Measurements from ENCODE around the gene LMBR1L.
A peak's percentile ranks its signal among the peaks of the same experiment; 100 is the strongest.
"Not testable (repeated sequence)": the region's sequence is repeated elsewhere in the genome, so short reads cannot be mapped to it uniquely, and the experiment has no call there.

LMBR1L gene

GRCh38 chr12:49110464-49111155 lies at the start of gene LMBR1L:
Gene LMBR1L, minus strand, starts transcription at chr12:49110847. Its CDS starts 292 bp downstream, at chr12:49110555.
- peak; percentile 81 to 90 for DNase-seq (ENCODE audit: low read depth in 2 of 2)

GRCh38 chr12:49160399-49160798 lies 49.8 kb upstream of the LMBR1L start:
- no peak for DNase-seq (ENCODE audit: low read depth in 2 of 2)

- DNase-seq (ENCODE audit: low read depth in 2 of 2), result no peak
Measured at GRCh38 chr12:49154221-49154620, 43.6 kb upstream of the LMBR1L start.

- no peak for DNase-seq (ENCODE audit: low read depth in 2 of 2)
Measured at GRCh38 chr12:49147384-49147783, 36.7 kb upstream of the LMBR1L start.

- no peak for DNase-seq (ENCODE audit: low read depth in 2 of 2)
Measured at GRCh38 chr12:49146406-49146805, 35.8 kb upstream of the LMBR1L start.

- DNase-seq (ENCODE audit: low read depth in 2 of 2), result no peak
Measured at GRCh38 chr12:49144384-49144783, 33.7 kb upstream of the LMBR1L start.

- no peak for DNase-seq (ENCODE audit: low read depth in 2 of 2)
Measured at GRCh38 chr12:49138999-49139398, 28.4 kb upstream of the LMBR1L start.

GRCh38 chr12:49138587-49138986 lies 27.9 kb upstream of the LMBR1L start:
- DNase-seq (ENCODE audit: low read depth in 2 of 2), result no peak

GRCh38 chr12:49137476-49137875 lies 26.8 kb upstream of the LMBR1L start:
- no peak for DNase-seq (ENCODE audit: low read depth in 2 of 2)

- not testable (repeated sequence) for DNase-seq (ENCODE audit: low read depth in 2 of 2)
Measured at GRCh38 chr12:49136997-49137396, 26.4 kb upstream of the LMBR1L start.

- no peak for DNase-seq (ENCODE audit: low read depth in 2 of 2)
Measured at GRCh38 chr12:49133590-49133989, 22.9 kb upstream of the LMBR1L start.

GRCh38 chr12:49133014-49133413 lies 22.4 kb upstream of the LMBR1L start:
- no peak for DNase-seq (ENCODE audit: low read depth in 2 of 2)

GRCh38 chr12:49131894-49132461 lies 21.3 kb upstream of the LMBR1L start:
- no peak for DNase-seq (ENCODE audit: low read depth in 2 of 2)

GRCh38 chr12:49131051-49131893 lies 20.6 kb upstream of the LMBR1L start, which contains the start of gene TUBA1B:
Gene TUBA1B, minus strand, starts transcription at chr12:49131395. Its CDS starts 95 bp downstream, at chr12:49131300.
- DNase-seq (ENCODE audit: low read depth in 2 of 2), result peak; percentile 88 to 90

GRCh38 chr12:49130151-49131050 lies 19.8 kb upstream of the LMBR1L start:
- peak; percentile 90 to 93 for DNase-seq (ENCODE audit: low read depth in 2 of 2)

GRCh38 chr12:49129332-49130150 lies 18.9 kb upstream of the LMBR1L start:
- DNase-seq (ENCODE audit: low read depth in 2 of 2), result no peak

GRCh38 chr12:49127971-49128370 lies 17.3 kb upstream of the LMBR1L start:
- not testable (repeated sequence) for DNase-seq (ENCODE audit: low read depth in 2 of 2)

- no peak for DNase-seq (ENCODE audit: low read depth in 2 of 2)
Measured at GRCh38 chr12:49126852-49127763, 16.5 kb upstream of the LMBR1L start.

- no peak for DNase-seq (ENCODE audit: low read depth in 2 of 2)
Measured at GRCh38 chr12:49121047-49121696, 10.5 kb upstream of the LMBR1L start.
